Right forelimb (tissue), 1 donor: ENCODE data around the gene ADAMTS15.

ENCODE experiments used
- DNase-seq: peaks from one replicate; pipeline ENCODE4 v3.0.0-alpha.2; 2018

Gene ADAMTS15

DNA sequence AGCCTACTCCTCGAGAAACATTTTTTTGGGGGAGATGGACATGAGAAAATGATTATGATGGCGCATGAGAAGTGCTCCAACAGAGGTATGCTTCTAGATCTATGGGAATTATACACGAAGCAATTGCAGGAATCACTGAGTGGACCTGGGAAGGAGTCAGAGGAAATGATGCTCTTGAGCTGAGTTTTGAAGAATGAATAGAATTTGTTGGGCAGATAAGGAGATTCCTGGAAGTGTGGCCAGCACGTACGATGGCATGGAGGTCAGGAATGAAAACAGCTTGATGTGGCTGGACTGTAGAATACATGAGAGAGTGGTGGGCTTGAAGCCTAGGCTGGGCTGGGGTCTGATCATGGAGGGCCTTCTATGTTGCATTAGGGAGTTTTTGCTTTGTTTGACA, 31.7 kb downstream of the ADAMTS15 start:
- DNase-seq: no peak

DNA sequence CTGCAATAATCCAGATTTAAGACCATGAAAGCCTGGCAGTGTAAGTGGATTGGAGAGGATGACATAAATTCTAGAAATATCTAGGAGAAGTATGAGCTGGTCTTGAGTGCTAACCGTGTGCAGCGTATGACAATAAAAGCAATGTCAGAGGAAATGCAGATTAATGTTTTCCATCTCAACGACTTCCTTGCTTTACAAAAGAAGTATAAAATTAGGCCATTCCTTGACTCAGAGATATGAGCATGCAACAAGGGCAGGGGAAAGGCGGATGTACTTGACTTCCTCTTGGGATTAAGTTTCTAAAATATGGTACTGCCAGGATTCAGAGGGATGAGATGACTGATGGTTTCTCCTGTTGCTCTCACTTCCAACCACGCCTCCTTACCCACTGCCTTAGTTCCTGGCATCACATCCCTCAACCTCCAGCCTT, 32.3 kb downstream of the ADAMTS15 start:
- DNase-seq: no peak

DNA sequence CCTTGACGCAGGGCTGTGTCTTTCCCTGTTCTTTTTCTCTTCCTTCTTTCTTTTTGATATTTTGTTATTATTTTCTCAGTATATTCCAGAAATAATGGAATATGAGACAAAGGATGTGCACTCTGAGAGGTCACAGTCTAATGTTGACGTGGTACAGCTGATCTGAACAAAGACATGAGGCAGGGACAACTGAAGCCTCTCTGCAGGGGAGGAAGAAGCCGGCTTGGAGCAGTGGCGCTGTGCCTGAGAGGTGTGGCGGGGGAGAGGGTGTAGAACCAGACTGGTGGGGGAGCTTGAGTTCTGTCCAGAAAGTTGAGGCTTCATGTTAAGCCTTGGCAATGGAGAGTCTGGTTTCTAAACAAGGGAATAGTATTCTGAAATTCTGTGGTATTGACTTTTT, 34.7 kb downstream of the ADAMTS15 start:
- DNase-seq: no peak

DNA sequence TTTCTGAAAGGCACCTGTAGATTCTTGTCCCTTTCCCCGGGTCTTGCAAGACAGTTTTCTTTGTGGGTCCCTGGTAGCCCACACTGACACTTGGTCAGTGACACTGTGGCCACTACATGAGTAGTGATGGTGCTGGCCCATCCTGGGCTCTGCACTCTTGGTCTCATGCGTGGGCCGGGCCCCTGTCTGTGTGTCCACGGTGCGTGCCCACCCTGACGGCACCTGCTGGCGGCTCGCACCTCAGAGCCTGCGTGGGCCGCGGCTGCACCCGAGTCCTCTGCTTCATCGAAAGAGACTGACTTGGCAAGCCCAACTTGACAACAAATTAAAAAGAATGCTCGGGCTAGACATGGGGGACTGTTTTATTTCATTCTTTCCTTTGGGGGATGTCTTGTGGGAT, 37.5 kb downstream of the ADAMTS15 start:
- DNase-seq: no peak

GRCh38 chr11:130486391-130486836, 38.0 kb downstream of the ADAMTS15 start:
- no peak for DNase-seq

GRCh38 chr11:130486987-130487923, 38.8 kb downstream of the ADAMTS15 start:
- DNase-seq: no peak

DNA sequence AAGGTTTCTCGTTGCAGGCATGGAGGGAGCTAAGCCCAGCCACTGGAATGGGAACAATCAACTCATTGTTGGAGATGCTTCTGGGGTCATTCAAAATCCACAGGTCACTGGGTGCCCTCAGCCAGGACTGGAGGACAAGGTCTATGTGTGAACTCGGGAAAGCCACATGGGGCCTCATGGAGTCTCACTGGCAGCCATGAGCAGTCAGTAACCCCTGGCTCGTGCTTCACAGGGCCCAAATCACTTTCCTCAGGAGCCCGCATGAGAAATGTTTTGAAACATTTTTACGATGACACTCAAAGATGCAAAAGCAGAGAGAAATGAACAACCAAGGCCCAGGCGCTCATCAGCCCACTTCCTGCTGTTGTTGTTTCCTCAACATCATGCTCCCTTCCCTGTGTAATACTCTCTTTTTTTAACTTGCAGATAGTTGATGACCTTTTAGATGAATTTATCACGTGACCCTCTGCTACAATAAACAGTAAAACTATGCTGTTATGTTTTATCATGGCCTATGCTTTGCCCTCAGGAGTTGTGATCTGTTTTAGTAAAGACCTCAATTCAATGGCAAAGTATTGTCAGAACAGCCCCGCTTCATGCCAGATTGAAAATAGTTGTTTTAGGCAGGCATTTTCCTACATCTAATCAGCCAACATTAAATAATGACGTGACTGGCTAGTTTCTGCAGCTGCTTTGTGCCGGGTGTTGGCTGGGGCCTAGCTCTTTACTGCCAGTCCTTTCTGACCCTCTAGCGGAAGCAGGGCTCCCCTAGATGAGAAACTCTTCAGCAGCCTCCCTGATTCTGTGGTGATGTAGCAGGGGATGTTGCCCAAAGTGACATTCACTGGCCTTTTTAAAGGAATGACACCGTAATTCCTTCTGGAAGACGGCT, 39.7 kb downstream of the ADAMTS15 start:
- no peak for DNase-seq

DNA sequence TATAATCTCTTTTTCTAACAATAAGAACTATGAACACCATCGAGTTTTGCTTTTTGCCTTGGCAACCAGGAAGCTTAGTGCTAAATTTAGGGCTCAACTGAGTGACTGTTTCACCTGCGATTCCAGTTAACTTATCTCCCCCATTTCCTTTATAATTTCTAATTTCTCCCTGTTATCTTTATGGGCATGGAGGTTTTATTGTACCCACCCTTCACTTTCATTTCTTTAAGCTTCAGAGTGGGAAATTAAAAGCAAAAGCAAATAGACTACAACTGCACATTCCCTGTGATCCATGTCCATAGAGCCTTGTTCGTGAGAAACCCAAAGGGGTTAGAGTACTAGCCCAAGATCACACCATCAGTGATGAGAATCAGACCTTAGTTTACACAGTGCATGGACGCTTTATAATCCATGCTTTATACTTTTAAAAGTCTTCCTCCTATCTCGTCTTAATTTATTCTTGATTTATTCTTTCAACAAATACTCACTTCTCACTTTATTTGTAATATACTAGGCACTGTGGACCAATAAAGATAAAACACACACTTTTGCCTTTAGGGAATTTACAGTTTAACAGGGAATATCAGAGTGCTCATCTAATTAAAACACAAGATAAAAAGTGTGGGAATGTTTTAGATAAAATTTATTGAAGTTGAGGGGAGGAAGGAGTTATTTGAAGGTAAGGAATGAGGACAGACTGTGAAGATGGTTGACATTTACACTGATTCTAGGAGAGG, 40.6 kb downstream of the ADAMTS15 start:
- DNase-seq: no peak

DNA sequence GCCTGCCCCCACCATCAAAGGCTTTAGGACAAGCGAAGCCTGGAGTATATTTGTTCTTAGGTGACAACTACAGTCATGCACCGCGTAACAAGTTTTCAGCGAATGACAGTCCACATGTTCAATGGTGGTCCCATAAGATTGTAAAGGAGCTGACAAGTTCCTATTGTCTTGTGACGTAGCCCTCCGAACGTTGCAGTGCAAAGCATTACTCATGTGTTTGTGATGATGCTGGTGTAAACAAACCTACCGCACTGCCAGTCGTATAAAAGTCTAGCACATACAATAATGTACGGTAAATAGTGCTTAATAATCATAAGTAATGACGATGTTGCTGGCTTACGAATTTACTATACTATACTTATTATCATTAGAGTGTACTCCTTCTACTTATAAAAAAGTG, 41.3 kb downstream of the ADAMTS15 start:
- DNase-seq: no peak

GRCh38 chr11:130490682-130491449, 42.4 kb downstream of the ADAMTS15 start:
- no peak for DNase-seq

DNA sequence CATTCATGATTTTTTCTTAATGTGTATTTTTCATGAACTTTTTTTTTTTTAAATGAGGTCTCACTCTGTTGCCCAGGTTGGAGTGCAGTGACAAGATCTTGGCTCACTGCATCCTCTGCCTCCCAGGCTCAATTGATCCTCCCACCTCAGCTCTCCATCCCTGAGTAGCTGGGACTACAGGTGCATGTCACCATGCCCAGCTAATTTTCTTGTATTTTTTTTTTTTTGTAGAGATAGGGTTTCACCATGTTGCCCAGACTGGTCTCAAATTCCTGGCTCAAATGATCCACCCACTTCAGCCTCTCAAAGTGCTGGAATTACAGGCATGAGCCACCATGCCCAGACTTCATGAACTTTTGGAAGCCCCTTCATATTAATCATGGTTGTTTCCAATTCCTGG, 49.7 kb downstream of the ADAMTS15 start:
- no peak for DNase-seq

DNA sequence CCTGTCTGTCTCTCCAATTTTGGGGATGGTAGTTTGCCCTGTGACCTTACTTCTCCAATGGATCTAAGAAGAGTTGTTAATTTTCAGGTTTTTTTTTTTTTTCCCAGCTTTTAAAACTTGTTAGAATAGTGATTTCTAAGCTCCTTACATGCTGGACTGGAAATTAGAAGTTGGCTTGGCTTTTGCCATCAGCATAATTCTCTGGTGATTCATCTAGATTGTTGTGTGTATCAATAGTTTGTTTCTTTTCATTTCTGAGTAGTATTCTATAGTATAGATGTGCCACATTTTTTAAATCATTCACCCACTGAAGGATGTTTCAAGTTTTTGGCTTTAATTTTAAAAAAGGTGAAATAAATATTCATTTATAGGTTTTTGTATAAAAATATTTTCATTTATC, 51.4 kb downstream of the ADAMTS15 start:
- no peak for DNase-seq

GRCh38 chr11:130504317-130504716, 55.9 kb downstream of the ADAMTS15 start:
- DNase-seq: no peak

DNA sequence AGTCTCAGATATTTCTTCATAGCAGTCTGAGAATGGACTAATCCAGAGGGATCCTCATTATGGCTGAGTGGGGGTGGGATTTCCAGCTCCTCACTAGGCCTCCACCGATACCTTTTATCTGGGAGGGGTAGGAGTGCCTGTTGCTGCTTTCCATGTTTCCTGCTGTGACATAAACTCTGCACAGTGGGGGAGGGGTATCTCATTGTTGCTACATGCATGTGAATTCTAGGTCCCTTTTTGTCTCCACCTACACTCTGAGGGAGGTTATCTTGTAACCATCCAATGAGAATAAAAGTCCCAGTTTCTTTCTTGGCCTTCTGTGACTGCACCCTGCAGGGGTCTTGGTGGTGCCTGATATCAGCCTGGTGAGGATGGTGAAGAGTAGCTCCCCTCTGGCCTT, 60.5 kb downstream of the ADAMTS15 start:
- DNase-seq: no peak

GRCh38 chr11:130509942-130510341, 61.5 kb downstream of the ADAMTS15 start:
- DNase-seq: no peak

GRCh38 chr11:130510407-130511006, 62.1 kb downstream of the ADAMTS15 start:
- DNase-seq: no peak

DNA sequence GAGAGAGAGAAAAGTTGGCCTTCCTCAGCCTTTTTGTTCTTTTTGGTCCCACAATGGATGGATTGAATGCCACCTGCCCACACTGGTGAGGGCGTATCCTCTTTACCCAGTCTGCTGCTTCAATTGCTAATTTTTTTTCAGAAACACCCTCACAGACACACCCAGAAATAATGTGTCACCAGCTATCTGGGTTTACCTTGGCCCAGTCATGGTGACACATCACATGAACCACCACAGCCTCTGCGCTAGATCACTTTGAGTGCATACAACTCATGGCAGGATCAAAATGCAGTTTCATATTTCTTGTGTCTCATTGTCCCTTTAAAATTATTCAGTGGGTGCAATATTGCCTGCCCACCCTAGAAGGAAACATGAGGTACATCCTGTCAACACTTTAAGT, 63.3 kb downstream of the ADAMTS15 start:
- no peak for DNase-seq

- no peak for DNase-seq
These were observed 64.2 kb downstream of the ADAMTS15 start for GRCh38 chr11:130512662-130513061.

DNA sequence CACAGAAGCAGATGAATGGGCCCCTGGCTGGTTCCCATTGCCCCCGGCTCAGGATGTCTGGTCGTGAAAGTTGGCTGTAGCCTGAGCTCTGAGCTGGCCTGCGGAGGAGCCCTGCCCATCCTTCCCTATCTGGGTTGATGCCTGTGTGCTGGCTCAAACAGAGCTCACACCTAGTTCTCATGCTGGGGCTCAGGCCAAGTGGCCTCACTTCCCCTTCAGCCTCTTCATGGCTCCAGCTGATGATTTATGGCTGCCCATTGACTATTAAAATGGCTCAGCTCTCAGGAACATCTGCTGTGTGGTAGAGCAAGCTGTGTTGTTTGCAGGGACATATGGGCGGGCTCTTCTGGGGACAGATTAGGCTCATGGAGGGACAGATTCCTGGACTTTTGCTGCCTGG, 64.7 kb downstream of the ADAMTS15 start:
- no peak for DNase-seq

DNA sequence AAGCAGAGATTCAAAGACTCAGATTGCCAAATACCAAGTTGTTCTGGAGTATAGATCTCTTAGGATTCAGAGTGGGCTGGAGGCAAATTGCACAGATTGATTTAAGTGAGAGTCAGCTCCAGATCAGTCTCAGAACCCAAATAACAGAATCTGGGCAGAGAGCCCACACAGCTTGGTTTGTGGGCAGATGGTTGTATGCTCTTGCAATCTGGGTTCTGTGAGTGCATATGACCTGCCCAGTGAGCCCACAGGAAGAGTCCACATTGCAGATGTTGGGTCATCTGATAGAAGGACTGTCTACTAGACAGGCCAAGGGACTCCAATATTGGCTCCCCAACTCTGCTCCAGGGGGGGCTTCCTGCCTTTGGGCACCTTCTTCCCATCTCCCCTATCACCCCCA, 65.9 kb downstream of the ADAMTS15 start:
- DNase-seq: no peak

- no peak for DNase-seq
These were observed 66.4 kb downstream of the ADAMTS15 start for GRCh38 chr11:130514851-130515250.
